ENCODE data around the gene MEIS1.
"Not testable (repeated sequence)": the region's sequence is repeated elsewhere in the genome, so short reads cannot be mapped to it uniquely, and the experiment has no call there.

Gene MEIS1

GRCh38 chr2:66466433-66466832 lies 31.5 kb downstream of the MEIS1 start:
- DNase-seq (ENCODE audit: low read depth in 1 of 2, low spot score in 1 of 2), result no peak

- DNase-seq (ENCODE audit: low read depth in 1 of 2, low spot score in 1 of 2), result no peak
Measured at GRCh38 chr2:66467718-66468117, 32.8 kb downstream of the MEIS1 start.

GRCh38 chr2:66469214-66469902 lies 34.4 kb downstream of the MEIS1 start:
- no peak for DNase-seq (ENCODE audit: low read depth in 1 of 2, low spot score in 1 of 2)

GRCh38 chr2:66470199-66470598 lies 35.3 kb downstream of the MEIS1 start:
- DNase-seq (ENCODE audit: low read depth in 1 of 2, low spot score in 1 of 2), result no peak

- no peak for DNase-seq (ENCODE audit: low read depth in 1 of 2, low spot score in 1 of 2)
Measured at GRCh38 chr2:66472225-66472843, 37.4 kb downstream of the MEIS1 start.

- DNase-seq (ENCODE audit: low read depth in 1 of 2, low spot score in 1 of 2), result no peak
Measured at GRCh38 chr2:66477135-66477842, 42.4 kb downstream of the MEIS1 start.

GRCh38 chr2:66478299-66478698 lies 43.4 kb downstream of the MEIS1 start:
- DNase-seq (ENCODE audit: low read depth in 1 of 2, low spot score in 1 of 2), result no peak

- no peak for DNase-seq (ENCODE audit: low read depth in 1 of 2, low spot score in 1 of 2)
Measured at GRCh38 chr2:66478731-66479316, 43.9 kb downstream of the MEIS1 start.

- no peak for DNase-seq (ENCODE audit: low read depth in 1 of 2, low spot score in 1 of 2)
Measured at GRCh38 chr2:66481100-66481549, 46.2 kb downstream of the MEIS1 start.

GRCh38 chr2:66485252-66485651 lies 50.3 kb downstream of the MEIS1 start:
- DNase-seq (ENCODE audit: low read depth in 1 of 2, low spot score in 1 of 2), result not testable (repeated sequence)

GRCh38 chr2:66488946-66489345 lies 54.0 kb downstream of the MEIS1 start:
- DNase-seq (ENCODE audit: low read depth in 1 of 2, low spot score in 1 of 2), result no peak

- DNase-seq (ENCODE audit: low read depth in 1 of 2, low spot score in 1 of 2), result no peak
Measured at GRCh38 chr2:66489436-66489835, 54.5 kb downstream of the MEIS1 start.

GRCh38 chr2:66490588-66491001 lies 55.7 kb downstream of the MEIS1 start:
- DNase-seq (ENCODE audit: low read depth in 1 of 2, low spot score in 1 of 2), result no peak

- no peak for DNase-seq (ENCODE audit: low read depth in 1 of 2, low spot score in 1 of 2)
Measured at GRCh38 chr2:66494708-66495107, 59.8 kb downstream of the MEIS1 start.

- no peak for DNase-seq (ENCODE audit: low read depth in 1 of 2, low spot score in 1 of 2)
Measured at GRCh38 chr2:66495788-66496640, 61.1 kb downstream of the MEIS1 start.

GRCh38 chr2:66496670-66497420 lies 61.9 kb downstream of the MEIS1 start:
- no peak for DNase-seq (ENCODE audit: low read depth in 1 of 2, low spot score in 1 of 2)

GRCh38 chr2:66497431-66498288 lies 62.7 kb downstream of the MEIS1 start:
- DNase-seq (ENCODE audit: low read depth in 1 of 2, low spot score in 1 of 2), result no peak

GRCh38 chr2:66498289-66498975 lies 63.5 kb downstream of the MEIS1 start:
- DNase-seq (ENCODE audit: low read depth in 1 of 2, low spot score in 1 of 2), result no peak

GRCh38 chr2:66501267-66501666 lies 66.3 kb downstream of the MEIS1 start:
- no peak for DNase-seq (ENCODE audit: low read depth in 1 of 2, low spot score in 1 of 2)
